Mucosa of rectum (tissue), 2 donors: Measurements from ENCODE around the gene KRTAP1-1.
"Not testable (repeated sequence)": the region's sequence is repeated elsewhere in the genome, so short reads cannot be mapped to it uniquely, and the experiment has no call there.

Source experiments
- H3K27ac ChIP-seq, 2 donors: one replicate each; pipeline ENCODE4 v1.7.0; 2013; ENCODE audit warnings: inconsistent platforms in 2 of 2, low read depth in 2 of 2, low read length in 2 of 2
- H3K27me3 ChIP-seq, 2 donors: one replicate each; pipeline ENCODE4 v1.7.0; 2013; ENCODE audit warnings: low read length in 2 of 2; ENCODE audit not compliant: control insufficient read depth in 2 of 2, insufficient read depth in 2 of 2
- H3K36me3 ChIP-seq, 2 donors: one replicate each; pipeline ENCODE4 v1.7.0; 2013; ENCODE audit warnings: low read length in 2 of 2; ENCODE audit not compliant: control insufficient read depth in 2 of 2, insufficient read depth in 2 of 2
- H3K4me1 ChIP-seq, 2 donors: one replicate each; pipeline ENCODE4 v1.7.0; 2013; ENCODE audit warnings: low read length in 2 of 2, mild to moderate bottlenecking in 1 of 2; ENCODE audit not compliant: control insufficient read depth in 2 of 2, insufficient read depth in 2 of 2
- H3K4me3 ChIP-seq, 2 donors: one replicate each; pipeline ENCODE4 v1.7.0; 2013; ENCODE audit warnings: low read length in 2 of 2
- H3K9ac ChIP-seq, 2 donors: one replicate each; pipeline ENCODE4 v1.7.0; 2013; ENCODE audit warnings: low read length in 2 of 2, low read depth in 1 of 2, mild to moderate bottlenecking in 1 of 2
- H3K9me3 ChIP-seq, 2 donors: one replicate each; pipeline ENCODE4 v1.7.0; 2013; ENCODE audit warnings: low read length in 2 of 2; ENCODE audit not compliant: control insufficient read depth in 2 of 2
- donor health status: healthy.
- donor health status: Normal muscosa, but diverticular disease.

KRTAP1-1 gene

GRCh38 chr17:41057547-41057946 is 16.3 kb upstream of the KRTAP1-1 start:
- H3K4me3 ChIP-seq = no peak overlapping the region
- peaks cover 6 to 7% of the 10 kb centered on the region in 2 donors for H3K27me3 ChIP-seq
- H3K9ac ChIP-seq = no peak overlapping the region
- H3K27ac ChIP-seq = no peak overlapping the region
- no peaks in the 10 kb centered on the region for H3K36me3 ChIP-seq
- peaks cover 0 to 3% of the 10 kb centered on the region in 2 donors for H3K9me3 ChIP-seq
- H3K4me1 ChIP-seq = no peaks in the 10 kb centered on the region

DNA sequence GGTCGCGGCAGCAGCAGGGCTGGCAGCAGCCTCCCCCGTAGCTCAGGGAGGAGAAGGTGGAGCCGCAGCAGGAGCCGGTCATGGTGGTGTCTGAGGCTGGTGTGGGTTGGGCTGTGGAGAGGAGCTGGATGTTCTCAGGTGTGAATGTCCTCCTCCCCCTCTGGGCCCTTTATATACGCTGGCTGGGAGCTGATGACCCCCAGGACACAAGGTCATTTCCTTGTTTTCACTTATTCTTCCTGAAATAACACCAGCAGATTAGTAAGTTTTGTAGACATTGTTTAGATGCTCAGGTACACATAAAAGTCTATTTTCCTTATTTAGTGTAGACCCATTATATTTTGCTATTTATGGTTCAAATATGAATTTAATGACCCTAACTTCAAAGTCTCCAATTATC is 13.9 kb upstream of the KRTAP1-1 start, which contains the start of gene KRTAP2-2:
KRTAP2-2 (minus strand) TSS at position 101 of the 400 bp plus-strand sequence; CDS start at position 82, 19 bp downstream.
- H3K9me3 ChIP-seq, H3K4me1 ChIP-seq, H3K27ac ChIP-seq, H3K4me3 ChIP-seq, H3K27me3 ChIP-seq, H3K9ac ChIP-seq, H3K36me3 ChIP-seq: not testable (repeated sequence)

GRCh38 chr17:41054556-41054955 is 13.3 kb upstream of the KRTAP1-1 start:
- not testable (repeated sequence) for H3K27me3 ChIP-seq, H3K9me3 ChIP-seq, H3K27ac ChIP-seq, H3K4me3 ChIP-seq, H3K4me1 ChIP-seq, H3K9ac ChIP-seq, H3K36me3 ChIP-seq

GRCh38 chr17:41054025-41054424 is 12.8 kb upstream of the KRTAP1-1 start:
- Histone ChIP-seq H3K27ac (no peak overlapping the region), H3K4me3 (no peak overlapping the region), H3K9ac (no peak overlapping the region), H3K27me3 (peaks cover 3 to 5% of the 10 kb centered on the region in 2 donors), H3K9me3 (peaks cover 0 to 3% of the 10 kb centered on the region in 2 donors), H3K36me3 (no peaks in the 10 kb centered on the region), H3K4me1 (no peaks in the 10 kb centered on the region)

GRCh38 chr17:41052566-41052965 is 11.3 kb upstream of the KRTAP1-1 start:
- Histone ChIP-seq H3K27ac (no peak overlapping the region), H3K4me3 (no peak overlapping the region), H3K27me3 (peaks cover 2 to 5% of the 10 kb centered on the region in 2 donors), H3K36me3 (no peaks in the 10 kb centered on the region), H3K9ac (no peak overlapping the region), H3K9me3 (peaks cover 0 to 2% of the 10 kb centered on the region in 2 donors), H3K4me1 (no peaks in the 10 kb centered on the region)

GRCh38 chr17:41049110-41049509 is 7.9 kb upstream of the KRTAP1-1 start:
- H3K4me1 ChIP-seq = no peaks in the 10 kb centered on the region
- no peak overlapping the region for H3K9ac ChIP-seq
- H3K27ac ChIP-seq = no peak overlapping the region
- no peak overlapping the region for H3K4me3 ChIP-seq
- no peaks in the 10 kb centered on the region for H3K36me3 ChIP-seq
- no peaks in the 10 kb centered on the region for H3K9me3 ChIP-seq
- peaks cover 5% of the 10 kb centered on the region in 2 donors for H3K27me3 ChIP-seq

DNA sequence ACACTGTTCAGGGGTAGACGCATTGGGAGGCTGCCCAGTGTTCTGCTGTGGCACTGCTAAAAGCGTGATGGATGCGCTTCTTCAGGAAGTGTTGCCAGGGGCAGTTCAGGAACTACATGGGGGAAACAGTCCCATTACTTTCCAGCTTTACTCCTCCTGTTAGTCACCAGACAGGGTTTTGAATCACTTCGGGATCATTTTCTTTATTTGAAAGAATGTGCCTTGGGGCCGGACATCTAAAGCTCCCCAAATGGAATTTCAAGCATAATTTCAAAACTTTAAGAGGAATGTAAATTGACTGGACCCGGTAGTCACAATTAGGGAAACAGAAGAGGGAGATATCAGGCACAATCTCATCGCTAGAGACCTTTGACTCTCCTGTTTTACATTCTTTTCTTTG is 7.2 kb upstream of the KRTAP1-1 start:
- Histone ChIP-seq H3K9me3 (no peaks in the 10 kb centered on the region), H3K4me3 (no peak overlapping the region), H3K36me3 (no peaks in the 10 kb centered on the region), H3K27me3 (peaks cover 3 to 5% of the 10 kb centered on the region in 2 donors), H3K27ac (no peak overlapping the region), H3K4me1 (no peaks in the 10 kb centered on the region), H3K9ac (no peak overlapping the region)

- H3K4me1 ChIP-seq, H3K9ac ChIP-seq: not testable (repeated sequence)
Observed at GRCh38 chr17:41046735-41047465, 5.7 kb upstream of the KRTAP1-1 start, which contains the start of gene KRTAP2-1. KRTAP2-1 (minus strand) TSS chr17:41047316; CDS start chr17:41047267, 49 bp downstream.

DNA sequence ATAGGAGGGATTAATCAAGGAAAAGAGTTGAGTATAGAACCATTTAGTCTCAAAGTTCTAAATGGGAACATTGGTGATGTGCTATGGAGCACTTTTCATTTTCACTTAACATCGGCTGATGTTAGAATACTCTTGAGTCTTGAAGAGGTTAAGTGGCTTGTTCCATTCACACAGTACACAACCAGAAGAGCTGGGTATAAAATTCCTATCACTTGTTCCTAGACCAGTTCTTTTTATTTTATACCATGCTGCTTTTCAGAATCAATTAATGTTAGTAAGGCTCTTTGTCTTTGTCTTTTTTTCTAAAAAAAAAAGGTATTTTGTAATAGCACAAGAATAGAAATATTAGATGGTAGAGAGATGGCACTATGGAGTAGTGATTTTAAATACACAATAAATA is 1.7 kb upstream of the KRTAP1-1 start:
- H3K27me3 ChIP-seq = peaks cover 2 to 5% of the 10 kb centered on the region in 2 donors
- H3K4me1 ChIP-seq = no peaks in the 10 kb centered on the region
- no peaks in the 10 kb centered on the region for H3K9me3 ChIP-seq
- H3K4me3 ChIP-seq = no peak overlapping the region
- H3K27ac ChIP-seq = no peak overlapping the region
- H3K36me3 ChIP-seq = no peaks in the 10 kb centered on the region
- no peak overlapping the region for H3K9ac ChIP-seq

More at GRCh38 chr17:41046735-41047465, 5.7 kb upstream of the KRTAP1-1 start, which contains the start of gene KRTAP2-1:
- not testable (repeated sequence) for H3K27ac ChIP-seq, H3K4me3 ChIP-seq, H3K9me3 ChIP-seq, H3K36me3 ChIP-seq, H3K27me3 ChIP-seq

DNA sequence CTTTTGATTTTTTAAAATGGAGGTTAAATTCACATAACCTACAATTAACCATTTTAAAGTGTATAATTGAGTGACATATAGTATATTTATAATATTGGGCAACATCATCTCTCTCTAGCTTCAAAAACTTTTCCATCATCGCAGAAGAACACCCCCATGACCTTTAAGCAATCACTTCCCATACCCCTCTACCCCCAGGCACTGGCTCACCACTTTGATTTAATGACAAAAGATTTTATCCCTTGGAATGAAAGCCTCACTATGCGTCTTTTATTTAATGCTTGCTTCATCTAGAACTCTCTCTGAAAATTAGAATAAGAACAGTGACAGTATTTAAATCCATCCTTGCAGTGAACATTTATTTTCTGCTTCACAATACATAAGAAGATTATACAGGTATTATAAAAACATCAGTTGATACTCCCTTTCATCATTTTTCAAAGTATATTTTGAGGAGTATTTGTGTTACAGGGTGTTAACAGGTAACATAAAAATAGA is 3.3 kb downstream of the KRTAP1-1 start:
- Histone ChIP-seq H3K9ac (no peak overlapping the region), H3K36me3 (no peaks in the 10 kb centered on the region), H3K27me3 (no peaks in the 10 kb centered on the region), H3K4me3 (no peak overlapping the region), H3K27ac (no peak overlapping the region), H3K9me3 (no peaks in the 10 kb centered on the region), H3K4me1 (no peaks in the 10 kb centered on the region)
